HG02588 (cell line): ENCODE measurements around the gene MON1A.

Source experiments
- ATAC-seq: cut with Tn5 transposase; IDR thresholded peaks from one replicate; pipeline ENCODE4 v1.9.1; 2021; ENCODE audit warnings: mild to moderate bottlenecking, moderate library complexity; ENCODE audit not compliant: unreplicated experiment

Gene MON1A

GRCh38 chr3:49896345-49896744 is 33.3 kb downstream of the MON1A start:
- no peak for ATAC-seq

GRCh38 chr3:49895791-49896190 is 33.8 kb downstream of the MON1A start:
- no peak for ATAC-seq

- no peak for ATAC-seq
Measured at GRCh38 chr3:49889296-49889695, 40.3 kb downstream of the MON1A start.

- ATAC-seq = no peak
Measured at GRCh38 chr3:49886922-49887265, 42.7 kb downstream of the MON1A start.

- ATAC-seq = no peak
Measured at GRCh38 chr3:49883998-49884397, 45.6 kb downstream of the MON1A start.

- ATAC-seq = no peak
Measured at GRCh38 chr3:49882166-49882565, 47.4 kb downstream of the MON1A start.

- ATAC-seq = no peak
Measured at GRCh38 chr3:49880581-49881315, 48.9 kb downstream of the MON1A start.

- ATAC-seq = no peak
Measured at GRCh38 chr3:49879721-49880120, 49.9 kb downstream of the MON1A start.

- ATAC-seq = no peak
Measured at GRCh38 chr3:49878686-49879085, 50.9 kb downstream of the MON1A start.

- ATAC-seq = no peak
Measured at GRCh38 chr3:49877716-49878115, 51.9 kb downstream of the MON1A start.

- no peak for ATAC-seq
Measured at GRCh38 chr3:49876567-49876966, 53.0 kb downstream of the MON1A start.

- ATAC-seq = no peak
Measured at GRCh38 chr3:49873623-49874022, 56.0 kb downstream of the MON1A start.

GRCh38 chr3:49872801-49873281 is 56.8 kb downstream of the MON1A start:
- ATAC-seq = no peak

GRCh38 chr3:49871531-49872153 is 58.0 kb downstream of the MON1A start:
- no peak for ATAC-seq

- no peak for ATAC-seq
Measured at GRCh38 chr3:49869525-49870126, 60.0 kb downstream of the MON1A start, which contains the start of gene CAMKV. TSS of gene CAMKV (minus strand) at chr3:49869906. CDS start at chr3:49862388, 7,518 bp downstream.

- no peak for ATAC-seq
Measured at GRCh38 chr3:49868862-49869466, 60.6 kb downstream of the MON1A start.

- ATAC-seq = no peak
Measured at GRCh38 chr3:49867871-49868321, 61.7 kb downstream of the MON1A start.

GRCh38 chr3:49867400-49867799 is 62.2 kb downstream of the MON1A start:
- no peak for ATAC-seq

- no peak for ATAC-seq
Measured at GRCh38 chr3:49865198-49865784, 64.3 kb downstream of the MON1A start.

GRCh38 chr3:49864505-49864904 is 65.1 kb downstream of the MON1A start:
- ATAC-seq = no peak
